Right lobe of liver (tissue), 4 donors: ENCODE measurements around the gene OR10G7.

Experiments
- CTCF ChIP-seq, 4 donors: fragments of 200-600 bp in 3 of 4; fragments of 450-650 bp in 1 of 4; IDR thresholded peaks; one replicate each; pipeline versions ENCODE4 v1.5.1 to v1.8.0; 2016 to 2022; ENCODE audit warnings: antibody characterized with exemption in 4 of 4, mild to moderate bottlenecking in 2 of 4
- POLR2A ChIP-seq: fragments of 450-650 bp; IDR thresholded peaks from one replicate; pipeline ENCODE4 v1.6.1; 2017; ENCODE audit warnings: antibody characterized with exemption, mild to moderate bottlenecking
- donor health status: DM: no; HTN: no; CAD: no.
- donor health status: DM: no; HTN: no; CAD: no.
- donor health status: DM: no; HTN: yes; CAD: no.

GRCh38 chr11:124012697-124013096 lies 28.4 kb downstream of the OR10G7 start, which contains the start of gene OR10G4:
- TF ChIP-seq CTCF (IDR thresholded peaks at IDR 0.05): no peak
- no peak for TF ChIP-seq POLR2A
